Kidney glomerular epithelial cell (primary cell): ENCODE measurements around the gene SLC4A8.
A peak's percentile ranks its signal among the peaks of the same experiment; 100 is the strongest.

ENCODE experiments used
- DNase-seq: peaks from one replicate; lab custom pipeline; 2025; lab: John Stamatoyannopoulos, UW

Gene SLC4A8

DNA sequence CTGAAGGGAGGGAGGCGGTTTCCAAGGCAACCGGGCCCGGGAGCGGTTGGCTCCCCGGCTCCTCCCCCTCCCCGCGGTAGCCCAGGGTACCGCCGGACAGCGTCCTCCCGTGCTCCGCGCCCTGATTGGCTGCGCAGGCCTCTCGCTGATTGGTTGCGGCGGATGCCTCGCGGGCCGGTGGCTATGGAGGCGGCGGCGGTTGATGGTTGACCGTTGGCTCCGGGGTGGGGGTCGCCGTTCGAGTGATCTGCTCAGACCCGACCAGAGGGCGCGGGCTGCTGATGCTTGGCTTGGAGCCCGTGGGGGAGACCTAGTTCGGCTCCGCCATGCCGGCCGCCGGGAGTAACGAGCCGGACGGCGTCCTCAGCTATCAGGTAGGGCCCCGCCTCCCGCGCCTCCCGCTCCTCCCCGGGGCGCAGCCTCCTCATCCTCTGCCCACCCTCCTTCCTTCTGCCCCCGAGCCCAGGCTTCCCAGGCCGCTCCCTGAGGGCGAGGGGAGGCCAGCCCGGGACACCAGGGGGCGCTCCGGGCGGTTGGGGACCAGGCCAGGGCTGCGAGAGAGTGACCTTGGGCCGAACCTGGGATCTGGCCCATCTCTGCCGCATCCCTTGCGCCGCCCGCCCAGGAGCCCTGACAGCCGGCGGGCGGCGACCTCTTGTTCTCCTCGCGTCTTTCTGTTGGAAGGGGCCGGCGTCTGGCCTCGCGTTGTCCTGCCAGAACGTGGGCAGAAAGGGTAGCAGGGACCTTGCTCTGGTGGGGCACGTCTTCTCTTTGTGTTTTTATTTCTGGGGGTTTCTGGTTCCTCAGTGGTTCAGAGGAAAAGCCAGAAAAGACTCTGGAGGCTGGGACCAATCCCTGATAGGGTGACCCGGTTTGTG, at the start of gene SLC4A8:
Gene SLC4A8, plus strand, starts transcription at position 170 of the 878 bp plus-strand sequence. Its CDS starts 157 bp downstream, at position 327.
- peak; percentile 82 for DNase-seq

DNA sequence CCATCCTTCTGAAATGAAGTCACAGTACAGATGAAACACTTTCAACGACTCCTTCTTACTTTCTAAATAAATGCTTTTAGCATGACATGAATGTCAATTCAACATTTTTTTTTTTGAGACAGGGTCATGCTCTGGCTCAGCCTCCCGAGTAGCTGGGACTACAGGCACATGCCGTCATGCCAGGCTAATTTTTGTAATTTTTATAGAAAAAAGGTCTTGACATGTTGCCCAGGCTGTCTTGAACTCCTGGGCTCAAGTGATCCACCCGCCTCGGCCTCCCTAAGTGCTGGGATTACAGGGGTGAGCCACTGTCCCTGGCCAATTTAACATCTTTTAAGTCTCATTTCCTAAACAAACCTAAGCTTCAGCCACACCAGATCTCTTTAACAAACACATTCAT, 49.8 kb upstream of the SLC4A8 start:
- DNase-seq, result no peak

DNA sequence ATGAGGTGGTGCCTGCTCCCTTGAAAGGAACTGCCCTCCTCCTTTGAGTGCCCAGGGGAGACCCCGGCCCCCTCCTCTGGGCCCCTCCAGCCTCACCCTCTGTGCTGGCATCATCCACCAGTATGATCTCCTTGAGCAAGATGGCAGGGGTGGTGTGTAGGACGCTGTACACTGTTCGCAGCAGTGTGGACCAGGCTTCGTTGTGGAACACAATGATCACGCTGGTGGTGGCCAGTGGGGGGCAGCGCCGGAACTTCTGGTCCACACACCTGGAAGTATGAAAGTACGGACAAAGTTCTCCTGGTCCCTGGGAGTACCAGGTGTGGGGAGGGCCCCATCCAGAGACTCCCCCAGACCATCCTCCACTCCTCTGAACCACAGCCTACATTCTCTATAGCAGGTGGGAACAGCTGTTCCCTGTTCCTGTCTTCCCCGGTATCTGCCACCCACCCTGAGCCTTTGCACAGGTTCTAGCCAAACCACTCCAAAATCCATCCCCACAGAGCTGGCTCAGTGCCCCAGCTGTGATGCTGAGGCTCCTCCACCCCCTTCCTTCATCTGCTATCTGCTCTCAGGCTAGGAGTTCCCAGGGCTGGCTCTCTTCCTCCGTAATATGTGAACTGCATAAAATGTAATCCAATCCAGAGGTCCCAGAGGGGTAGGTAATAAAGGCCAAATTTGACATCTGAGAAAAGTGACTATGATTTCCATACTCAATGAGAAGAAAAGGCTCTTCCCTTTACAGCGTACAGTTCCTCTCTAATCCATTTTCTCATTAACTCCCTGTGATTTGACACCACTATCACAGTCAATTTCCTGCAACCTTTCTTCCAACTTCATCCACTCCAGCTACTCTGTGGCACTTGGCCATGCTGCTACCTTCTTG, 47.3 kb upstream of the SLC4A8 start:
- DNase-seq, result no peak

DNA sequence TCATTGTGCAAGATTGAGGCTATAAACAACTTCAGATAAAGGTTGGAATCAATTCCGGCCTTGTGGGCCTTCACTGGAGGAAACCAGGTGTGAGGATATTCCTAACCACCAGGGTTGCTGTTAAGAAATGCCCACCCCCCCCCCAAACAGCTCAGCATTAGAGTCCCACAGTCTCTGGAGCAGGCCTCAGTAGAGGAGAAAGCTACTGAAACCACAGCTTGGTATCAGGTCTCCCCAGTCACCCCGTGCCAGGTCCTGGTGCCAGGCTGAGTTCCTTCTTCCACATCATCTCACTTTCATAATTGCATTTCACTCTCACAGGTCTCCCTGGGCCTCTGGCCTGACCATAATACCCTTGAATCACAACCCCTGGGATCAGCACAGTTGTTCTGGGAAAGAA, 45.9 kb upstream of the SLC4A8 start:
- no peak for DNase-seq

DNA sequence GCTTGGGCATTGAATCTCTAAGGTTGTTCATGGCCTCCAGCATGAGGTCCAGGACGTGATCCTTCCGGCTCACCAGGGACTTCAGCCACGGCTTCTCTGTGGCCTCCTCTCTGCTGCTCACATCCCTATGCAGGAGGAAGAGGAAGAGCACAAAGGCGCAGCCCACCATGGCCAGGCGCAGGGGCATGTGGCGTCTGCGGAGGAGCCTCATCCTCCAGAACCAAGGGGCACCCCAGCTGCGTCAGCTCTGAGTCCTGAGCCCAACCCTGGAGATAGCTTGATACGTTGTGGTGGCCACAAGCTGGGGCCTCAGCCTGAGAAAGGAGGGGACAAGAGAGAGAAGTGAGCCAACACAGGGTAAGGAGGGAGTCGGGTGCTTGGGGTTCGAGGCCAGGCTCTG, 45.1 kb upstream of the SLC4A8 start:
- no peak for DNase-seq

DNA sequence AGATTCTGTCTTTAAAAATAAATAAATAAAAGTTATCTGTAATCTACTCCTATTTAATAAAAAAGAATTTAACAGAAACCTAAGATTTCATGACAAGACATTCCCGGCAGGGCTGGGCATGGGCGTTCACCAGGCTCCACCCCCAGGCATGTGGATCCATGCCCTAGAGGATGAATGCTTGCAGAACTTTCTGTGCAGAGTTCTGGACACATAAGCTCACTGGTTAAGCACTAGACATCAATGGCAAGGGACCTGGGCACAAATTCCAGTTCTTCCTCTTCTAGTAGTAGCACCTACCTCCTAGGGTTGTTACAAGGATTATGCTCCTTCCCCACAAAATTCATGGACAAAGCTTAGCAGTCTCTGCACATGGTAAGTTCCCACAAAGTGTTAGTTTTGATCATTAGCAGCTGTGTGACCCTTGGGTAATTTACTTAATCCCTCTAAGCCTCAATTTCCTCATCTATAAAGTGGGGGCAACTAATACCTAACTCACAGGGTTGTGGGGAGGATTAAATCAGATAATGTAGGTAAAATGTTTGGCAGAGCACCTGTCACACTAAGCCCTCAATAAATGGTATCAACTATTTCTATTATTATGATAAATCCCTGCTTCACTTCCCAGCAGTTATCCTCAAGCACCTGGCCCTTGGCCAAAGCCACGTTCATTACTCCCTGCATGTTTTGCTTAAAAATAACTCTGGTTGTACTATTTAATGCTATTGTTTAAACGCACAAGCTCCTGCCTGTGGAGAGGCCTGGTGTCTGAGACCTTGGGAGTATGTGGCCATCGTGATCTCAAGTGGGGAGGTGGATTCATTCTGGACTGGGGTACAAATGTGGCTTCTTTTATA, 43.2 kb upstream of the SLC4A8 start:
- DNase-seq, result peak; percentile 42

DNA sequence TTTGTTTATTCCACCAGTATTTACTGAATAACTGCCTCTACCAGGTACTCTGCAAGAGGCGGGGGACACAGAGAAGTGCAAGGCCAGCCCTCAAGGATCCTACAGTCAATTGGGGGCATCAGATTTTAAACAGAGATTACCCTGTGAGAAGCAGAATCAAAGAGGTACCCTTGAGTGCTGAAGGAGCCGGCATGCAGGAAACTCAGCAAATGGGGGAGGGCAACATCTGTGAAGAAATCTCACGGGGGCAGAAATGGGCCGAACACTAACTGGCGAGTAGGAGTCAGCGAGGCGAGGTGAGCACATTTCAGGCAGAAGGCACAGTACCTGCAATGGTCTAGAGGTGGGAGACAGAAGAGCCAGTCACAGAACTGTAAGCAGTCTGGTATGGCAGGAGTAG, 42.5 kb upstream of the SLC4A8 start:
- no peak for DNase-seq

DNA sequence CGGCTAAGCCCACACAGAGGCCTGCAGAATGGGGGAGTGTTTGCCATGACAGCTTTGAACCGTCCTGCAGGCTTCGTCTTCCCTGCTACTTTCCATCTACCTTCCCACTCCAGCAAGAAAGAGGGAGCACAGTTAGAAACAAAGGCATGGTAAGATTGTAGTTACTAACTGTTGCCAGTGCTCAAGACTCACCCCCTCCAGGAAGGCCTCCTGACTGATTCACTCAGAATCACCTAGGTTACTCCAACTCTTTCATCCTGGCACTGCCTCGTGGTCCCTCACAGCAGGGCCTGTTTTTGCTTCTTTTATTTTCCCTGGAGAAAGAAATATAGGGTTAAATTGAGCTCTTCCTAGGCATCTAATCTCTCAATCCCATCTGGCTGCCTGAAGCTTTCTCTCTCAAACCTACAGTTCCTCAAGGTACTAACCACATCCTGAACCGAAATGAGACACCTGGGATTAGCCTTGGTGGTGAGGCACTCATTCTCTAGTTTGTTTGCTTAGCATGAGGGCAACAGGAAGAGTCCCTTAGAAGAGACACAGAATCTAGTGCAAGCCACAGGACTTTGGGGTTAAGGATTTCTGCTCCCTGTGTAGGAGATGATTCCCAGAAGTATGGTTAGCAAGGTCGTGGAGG, 41.2 kb upstream of the SLC4A8 start:
- DNase-seq, result no peak

DNA sequence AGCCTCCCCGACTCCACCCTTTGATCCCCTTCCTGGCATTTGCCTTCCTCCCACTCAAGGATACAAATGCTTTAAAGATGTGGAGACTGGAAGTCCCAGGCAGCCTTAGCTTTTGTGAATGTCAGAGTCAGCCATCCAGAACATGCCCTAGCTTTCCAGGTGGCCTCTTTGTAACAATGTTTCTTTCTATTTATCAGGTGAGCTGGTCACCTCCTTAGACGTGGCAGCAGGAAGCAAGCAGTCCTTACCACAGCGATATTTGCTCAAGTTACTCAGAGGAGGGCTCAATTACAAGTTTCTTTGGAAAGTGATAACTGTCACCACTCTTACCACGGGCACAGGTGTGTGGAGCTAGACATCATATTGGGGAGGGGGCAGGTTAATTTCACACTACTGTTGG, 38.3 kb upstream of the SLC4A8 start:
- DNase-seq, result no peak

DNA sequence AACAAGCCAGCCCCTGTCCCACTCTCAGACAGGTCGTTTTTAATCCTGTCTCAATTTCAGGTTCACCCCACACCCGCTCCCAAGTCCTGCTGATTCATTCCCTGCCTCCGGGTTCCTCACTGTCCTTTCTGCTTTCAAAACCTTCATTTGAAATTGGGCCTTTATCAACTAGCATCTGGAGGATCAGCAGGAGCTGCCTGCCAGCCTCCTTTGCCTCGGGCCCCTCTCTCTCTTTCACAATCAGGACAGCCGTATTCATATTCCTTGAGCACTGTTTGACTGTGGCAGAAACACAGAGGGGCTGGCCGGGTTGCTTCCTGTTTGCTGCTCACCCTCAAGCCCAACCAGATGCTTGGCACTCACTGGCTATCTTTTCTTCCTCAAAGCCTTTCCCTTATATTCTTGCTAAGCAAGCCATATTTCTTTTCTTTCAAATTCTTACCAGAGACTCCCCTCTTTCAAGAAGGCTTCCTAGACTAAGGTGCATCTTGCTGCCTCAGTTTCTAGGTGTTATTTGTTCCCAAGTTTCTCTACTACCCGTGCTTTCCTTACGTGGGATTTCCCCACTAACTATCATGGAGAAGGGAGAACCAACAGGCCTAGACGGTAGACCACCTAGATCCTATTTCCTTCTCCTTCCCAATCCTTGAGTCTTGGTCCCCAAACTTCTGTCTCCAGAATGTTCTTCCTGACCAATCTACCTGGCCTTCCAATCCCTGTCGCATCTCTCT, 36.4 kb upstream of the SLC4A8 start:
- no peak for DNase-seq

DNA sequence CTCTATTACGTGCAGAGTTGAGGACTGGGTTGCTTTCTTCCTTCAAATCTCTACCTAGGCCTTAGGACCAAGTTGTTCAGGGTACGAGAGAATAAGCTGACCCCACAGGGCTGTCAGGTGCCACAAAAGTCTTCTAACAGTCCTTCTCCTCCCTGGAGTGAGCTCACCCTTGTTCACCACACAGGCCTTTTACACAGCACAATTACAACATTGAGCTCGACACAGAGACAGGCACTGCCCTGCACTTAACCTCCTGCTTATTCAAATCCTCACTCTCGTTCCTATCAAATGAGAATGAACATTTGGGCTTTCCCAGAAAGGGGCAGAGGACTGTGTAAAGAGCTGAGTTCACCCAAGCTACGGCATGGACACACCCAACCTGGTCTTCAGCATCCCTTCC, 35.8 kb upstream of the SLC4A8 start:
- no peak for DNase-seq

DNA sequence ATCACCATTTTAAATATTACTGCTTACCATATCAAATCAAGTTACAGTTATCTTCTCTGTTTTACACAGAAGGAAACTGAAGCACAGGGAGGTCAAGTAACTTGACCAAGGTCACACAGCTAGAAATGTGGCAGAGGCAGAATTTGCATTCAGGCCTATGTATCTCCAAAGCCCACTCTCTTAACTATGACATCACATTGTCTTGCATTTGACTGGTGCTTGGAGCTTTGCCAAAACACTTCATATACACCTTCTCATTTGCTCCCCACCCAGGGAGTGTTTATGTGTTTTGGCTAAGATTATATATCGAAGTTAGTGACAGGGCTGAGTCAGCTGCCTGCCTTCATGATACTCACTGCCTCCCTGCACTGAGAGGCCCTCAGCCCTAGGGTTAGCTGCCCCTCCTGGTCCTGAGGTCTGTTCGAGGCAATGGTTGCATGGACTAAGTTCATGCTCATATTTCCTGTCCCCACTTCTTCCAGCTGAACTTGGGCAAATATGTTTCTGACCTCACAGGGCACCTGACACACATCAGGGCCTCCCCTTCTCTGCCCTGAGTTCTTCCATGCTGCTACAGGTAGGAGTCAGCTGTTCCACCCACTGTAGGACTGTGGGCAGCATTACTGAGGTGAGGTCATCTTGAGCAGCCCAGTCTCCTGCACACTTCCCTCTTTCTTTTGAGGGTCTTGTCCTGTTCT, 35.2 kb upstream of the SLC4A8 start:
- peak; percentile 36 for DNase-seq

DNA sequence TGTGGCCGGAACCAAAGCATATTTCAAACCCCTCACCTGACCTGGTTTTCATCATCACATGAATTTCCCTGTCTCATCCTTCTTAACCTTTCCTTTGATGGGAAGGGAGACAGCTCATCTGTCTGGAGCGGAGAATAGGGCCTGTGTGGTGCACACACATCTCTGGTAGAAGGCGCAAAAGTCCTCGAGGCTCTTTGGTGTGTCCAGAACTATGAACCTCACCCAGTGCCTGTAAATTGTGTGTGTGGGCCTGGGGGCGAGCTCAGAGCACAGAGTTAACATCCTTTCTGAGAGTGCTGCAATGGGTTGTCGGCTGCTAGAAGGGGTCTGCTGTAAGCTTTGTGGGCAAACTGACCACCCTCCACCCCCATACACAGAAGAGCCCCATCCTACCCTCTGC, 34.2 kb upstream of the SLC4A8 start:
- no peak for DNase-seq

DNA sequence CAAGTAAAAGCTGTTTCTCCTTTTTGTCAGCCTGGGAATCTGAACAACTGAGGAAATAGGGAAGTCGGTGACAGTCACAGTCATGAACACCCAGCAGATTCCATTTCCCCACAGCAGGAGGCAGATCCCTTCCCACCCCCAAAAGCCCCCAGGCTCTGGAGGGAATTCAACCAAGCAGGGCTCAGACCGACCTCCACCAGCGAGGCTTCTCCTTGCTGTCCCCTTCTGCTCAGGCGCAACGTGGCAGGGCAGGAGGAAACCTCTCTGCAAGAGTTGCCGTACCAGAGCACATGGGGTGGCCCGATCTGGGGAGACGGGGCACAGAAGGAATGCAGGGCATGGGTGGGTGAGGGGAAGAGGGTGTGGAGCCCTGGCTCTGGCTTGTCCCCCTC, 33.7 kb upstream of the SLC4A8 start:
- no peak for DNase-seq

DNA sequence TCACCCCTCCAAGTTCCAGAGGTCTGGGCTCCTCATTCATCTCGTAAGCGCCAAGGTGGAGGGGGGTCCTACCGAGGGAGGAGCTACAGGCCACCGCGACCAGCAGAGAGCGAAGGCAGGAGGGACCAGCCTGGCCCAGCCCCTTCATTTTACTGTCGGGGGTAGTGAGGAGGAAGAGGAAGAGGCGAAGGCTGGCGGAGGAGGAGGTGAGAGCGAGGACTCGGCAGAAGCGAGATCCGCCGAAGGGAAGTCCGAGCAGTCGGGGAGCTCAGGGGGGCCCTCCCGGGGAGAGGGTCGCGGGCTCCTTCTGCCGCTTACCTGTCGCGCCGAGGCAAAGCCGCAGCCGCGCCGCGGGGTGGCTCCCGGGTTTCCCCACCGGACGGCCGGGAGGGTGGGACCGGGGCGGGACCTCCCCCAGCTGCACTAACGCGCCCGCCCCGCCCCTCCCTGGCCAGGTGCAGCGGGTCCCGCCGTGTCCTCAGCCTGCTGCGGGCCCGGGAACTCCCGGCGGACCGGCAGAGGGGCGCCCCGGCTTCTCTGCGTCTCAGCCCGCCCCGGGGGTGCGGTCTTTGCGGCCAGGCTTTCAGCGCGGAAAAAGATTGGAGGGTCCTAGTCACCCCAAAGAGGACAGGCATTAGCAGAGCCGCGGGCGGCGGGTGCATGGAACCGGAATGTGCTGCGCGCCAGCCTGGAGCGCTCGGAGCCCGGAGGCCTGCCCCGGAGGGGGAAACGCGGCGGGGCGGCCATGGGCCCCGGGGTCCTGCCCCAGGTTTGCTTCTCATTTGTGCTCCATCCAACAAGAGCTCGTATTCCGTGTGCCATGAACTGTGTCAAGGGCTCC, 33.1 kb upstream of the SLC4A8 start, which contains the start of gene GALNT6:
Gene GALNT6, minus strand, starts transcription at position 124 of the 841 bp plus-strand sequence. CDS start 11,625 bp downstream, outside the sequence.
- DNase-seq, result no peak

DNA sequence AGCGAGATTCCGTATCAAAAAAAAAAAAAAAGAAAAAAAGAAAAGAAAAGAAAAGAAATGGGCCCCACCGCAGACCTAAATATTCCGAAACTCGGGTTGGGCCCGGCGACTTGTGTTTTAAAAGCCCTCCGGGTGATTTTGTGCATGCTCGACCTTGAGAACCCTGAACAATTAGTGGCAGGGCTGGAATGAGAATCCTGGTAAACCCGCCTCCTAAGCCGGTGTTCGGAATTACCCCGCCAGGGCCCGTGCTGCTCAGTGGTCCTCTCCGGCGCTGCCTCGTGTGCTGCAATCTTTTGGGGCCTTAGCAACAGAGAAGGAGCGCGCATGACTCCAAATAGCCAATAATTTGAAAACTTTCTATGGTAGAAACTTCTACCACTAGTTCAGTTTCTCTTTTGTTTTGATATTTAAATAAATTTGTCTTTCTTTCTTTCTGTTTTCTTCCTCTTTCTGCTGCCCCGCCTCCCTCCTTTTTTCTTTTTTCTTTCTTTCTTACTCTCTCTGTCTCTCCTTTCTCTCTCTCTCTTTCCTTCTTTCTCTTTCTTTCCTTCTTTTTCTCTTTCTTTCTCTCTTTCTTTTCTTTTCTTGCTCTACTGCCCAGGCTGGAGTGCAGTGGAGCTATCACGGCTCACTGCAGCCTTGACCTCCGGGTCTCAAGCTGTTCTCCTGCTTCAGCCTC, 31.9 kb upstream of the SLC4A8 start:
- DNase-seq, result no peak

DNA sequence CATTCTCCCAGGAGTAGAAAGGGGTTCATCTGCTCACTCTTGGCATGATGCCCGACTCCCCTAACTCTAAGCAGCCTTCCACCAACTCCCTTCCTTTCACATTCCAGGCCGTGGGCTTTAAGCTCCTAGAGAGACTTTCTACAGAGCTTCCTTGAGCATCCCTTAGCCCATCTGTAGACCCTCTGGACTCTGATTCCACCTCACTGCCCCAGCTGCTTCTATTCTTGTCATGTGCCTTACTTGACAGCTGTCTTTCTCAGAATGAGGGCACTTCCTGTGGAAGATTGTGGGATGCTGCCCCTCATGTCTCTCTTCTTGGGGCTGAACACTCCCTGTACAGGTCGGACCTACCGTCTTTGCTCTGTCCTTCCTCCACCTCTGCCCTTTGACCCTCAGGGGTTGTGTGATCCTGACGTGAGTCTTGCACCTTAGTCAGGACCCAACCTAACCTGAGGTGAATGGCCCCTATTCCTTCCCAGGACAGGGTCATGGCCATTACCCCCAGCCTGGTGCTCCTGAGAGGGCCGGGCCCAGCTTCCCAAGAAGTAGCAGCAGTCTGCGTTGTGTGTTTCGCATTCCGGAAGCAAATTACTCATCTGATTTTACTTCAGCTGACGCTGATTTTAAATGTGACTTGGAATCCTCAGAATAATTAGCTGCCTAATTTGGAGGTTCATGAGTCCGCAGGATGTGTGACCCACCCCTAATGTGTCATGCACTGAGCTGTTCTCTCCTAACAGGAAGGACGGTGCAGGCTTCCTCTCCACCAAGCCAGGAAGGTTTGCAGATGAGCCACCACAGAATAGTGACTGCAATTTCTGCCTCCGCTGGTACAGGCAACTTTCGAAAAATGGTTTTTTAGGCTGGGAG, 30.7 kb upstream of the SLC4A8 start:
- no peak for DNase-seq
